CD4-positive, alpha-beta T cell treated with Interleukin-2 at 100 ng/mL for 4 hours (primary cell): Measurements from ENCODE around the gene RNF145.
A peak's percentile ranks its signal among the peaks of the same experiment; 100 is the strongest.

Experiments
- DNase-seq: peaks from one replicate; pipeline ENCODE4 v3.0.0-alpha.2; 2020; ENCODE audit warnings: low spot score

RNF145 gene

DNA sequence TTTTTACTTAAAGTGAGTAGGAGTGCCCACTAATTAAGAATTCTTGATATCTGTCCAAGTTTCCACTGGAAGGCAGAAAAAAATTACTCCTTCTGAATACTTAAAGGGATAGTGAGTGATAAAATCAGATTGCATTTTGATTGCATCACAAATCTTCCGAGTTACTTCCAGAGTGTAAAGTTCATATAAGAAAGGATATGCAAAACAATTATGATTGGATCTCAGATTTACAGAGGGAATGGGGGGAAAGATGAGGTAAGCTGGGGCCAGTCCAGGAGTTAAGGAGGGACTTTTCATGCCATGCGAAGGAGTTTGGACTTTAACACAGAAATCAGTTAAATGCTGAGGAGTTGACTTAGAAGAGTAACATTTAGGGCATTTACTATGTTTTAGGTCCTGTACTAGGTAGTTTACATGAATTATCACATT, 9.3 kb upstream of the RNF145 start:
- DNase-seq: no peak

DNA sequence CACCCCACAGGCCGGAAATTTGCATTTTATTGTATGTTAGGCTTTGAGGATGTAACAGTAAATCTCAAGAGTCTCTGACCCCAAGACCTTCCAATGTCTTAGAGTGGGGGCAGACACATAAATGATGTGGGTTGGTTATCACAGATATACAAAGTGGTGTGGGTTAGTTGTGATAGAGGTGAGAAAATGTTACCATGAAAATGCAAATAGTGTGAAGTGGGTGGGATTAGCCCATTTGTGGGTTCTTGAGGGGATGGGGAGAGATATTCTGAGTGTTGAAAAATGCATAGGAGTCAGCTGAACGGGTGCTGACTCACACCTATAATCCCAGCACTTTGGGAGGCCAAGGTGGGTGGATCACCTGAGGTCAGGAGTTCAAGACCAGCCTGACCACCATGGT, 7.9 kb upstream of the RNF145 start:
- no peak for DNase-seq

DNA sequence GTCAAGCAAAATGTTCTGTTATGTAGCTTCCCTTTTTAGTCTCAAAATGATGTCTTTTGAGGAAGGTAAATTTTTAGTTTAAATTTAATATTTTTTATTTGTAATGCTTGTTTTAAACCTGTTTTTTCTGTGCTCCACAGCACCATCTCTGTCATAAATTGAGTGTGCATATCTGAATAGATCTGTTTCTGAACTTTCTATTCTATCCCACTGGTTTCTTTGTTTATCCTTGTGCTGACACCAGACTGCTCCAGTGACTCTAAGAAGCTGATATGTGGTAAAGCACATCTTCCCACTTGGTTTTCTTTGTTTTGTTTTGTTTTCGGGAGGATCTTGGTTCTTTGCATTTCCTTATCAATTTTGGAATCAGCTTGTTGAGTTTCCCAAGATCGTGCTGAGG, 7.1 kb upstream of the RNF145 start:
- DNase-seq: no peak

DNA sequence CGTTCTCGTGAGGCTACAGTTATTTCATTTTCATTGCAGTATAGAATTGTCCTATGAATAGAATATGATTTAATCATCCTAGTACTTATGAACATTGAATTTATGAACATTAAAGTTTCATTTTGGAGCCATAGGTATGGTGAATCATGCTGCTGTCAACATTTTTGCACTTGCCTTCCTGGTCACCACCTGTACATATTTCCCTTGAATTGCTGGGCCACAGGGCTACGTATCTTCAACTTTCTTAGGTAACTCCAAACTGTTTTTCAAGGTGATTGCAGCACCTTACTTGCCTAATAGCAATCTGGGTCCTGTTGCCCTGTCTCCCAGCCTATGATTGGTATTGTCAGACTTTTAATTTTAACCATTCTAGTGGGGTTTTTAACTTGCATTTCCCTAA, 6.5 kb upstream of the RNF145 start:
- DNase-seq: no peak

DNA sequence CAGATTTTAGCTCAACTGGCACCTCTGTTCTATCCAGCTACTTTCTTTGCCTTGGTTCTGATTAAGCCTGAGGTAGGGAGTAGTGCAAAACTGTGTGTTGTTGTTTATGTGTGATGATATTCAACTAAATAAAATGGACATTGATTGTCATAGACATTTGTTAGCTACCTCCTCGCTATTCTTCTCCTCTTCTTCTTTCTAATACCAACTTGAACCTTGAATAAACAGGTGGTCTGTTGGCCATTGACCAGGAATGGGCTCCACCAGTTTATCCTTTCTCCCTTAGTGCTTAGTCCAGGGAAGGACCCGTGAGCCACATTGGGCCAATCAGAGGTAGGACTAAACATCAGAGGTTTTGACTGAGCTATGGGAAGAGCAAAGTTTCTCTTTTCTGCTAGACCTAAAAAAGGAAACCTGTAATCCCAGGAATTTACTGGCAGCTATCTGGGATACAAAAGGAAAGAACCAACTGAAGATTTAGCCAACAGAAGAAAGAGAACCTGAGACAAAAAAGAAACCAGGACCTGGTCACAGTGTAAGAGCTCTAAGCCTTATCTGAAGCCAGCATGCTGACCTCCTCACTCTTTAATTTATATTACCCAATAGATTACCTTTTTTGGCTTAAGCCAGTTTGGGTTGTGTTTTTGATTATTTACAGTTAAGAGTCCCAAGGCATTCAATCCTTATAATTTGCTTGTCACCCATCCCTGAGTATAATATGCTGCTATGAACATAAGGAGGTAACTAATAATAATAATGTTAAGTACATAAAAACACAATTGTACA, 5.3 kb upstream of the RNF145 start:
- no peak for DNase-seq

DNA sequence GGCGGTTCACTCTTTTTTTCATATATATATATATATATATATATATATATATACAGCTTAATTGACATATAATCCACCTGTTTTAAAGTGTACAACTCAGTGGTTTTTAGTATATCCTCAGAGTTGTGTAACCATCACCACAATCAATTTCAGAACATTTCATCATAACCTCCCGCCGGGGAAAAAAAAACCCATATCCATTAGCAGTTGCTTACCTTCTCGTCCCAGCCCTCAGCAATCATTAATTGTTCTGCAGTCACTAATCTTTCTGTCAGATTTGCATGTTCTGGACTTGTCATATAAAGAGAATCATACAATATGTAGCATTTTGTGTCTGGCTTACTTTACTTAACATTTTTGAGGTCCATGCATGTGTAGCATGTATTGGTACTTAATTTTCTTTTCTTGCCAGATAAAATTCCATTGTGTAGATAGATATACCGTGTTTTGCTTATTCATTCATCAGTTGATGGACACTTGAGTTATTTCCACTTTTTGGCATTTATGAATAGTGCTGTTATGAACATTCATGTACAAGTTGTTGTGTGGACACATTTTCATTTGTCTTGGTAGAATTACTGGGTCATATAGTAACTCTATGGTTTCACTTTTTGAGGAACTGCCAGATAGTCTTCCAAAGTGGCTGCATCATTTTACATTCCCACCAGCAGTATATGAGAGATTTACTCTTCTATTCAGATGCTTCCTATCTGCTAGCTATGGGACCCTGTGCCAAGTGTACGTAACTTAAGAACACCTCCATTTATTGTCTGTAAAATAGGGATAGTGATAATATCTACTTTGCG, 3.5 kb upstream of the RNF145 start:
- DNase-seq: no peak

DNA sequence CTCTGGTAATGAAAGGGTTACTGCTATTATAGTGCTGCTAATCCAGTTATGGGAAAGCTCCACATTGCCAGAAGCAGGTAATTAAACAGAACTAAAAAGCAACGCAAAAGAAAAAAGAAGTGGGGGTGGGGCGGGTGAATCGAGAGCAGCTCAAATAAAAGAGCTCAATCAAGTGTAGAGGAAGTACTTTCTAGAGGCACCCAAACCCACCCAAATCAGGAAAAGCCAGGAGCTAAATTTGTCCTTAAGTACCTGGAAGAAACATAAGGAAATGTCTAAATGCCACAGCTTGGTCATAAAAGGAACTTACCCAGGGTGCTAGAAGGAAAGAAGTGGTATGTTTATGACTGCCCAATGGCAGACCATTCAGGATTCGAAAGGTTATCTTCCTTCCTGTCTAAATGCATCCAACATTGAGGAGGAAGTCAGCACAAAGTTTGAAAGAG, 2.4 kb upstream of the RNF145 start:
- DNase-seq: no peak

DNA sequence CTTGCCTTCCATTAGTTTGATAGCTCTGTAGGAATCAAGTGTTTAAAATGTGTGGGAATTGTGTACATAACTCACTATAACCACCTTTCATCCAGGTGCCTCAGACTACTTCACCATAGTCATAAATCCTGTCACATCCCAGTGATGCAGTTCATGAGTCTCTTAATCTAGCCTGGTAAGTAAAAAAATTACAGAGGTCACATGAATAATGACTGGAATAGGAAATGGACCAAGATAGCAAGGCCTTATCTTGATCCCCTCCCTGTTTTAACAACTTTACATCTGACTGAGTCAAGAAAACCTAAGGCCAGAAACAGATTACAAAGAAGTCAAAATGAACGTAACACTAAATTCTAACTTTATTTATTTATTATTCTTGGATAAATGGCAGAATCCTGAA, 1.5 kb upstream of the RNF145 start:
- DNase-seq: no peak

DNA sequence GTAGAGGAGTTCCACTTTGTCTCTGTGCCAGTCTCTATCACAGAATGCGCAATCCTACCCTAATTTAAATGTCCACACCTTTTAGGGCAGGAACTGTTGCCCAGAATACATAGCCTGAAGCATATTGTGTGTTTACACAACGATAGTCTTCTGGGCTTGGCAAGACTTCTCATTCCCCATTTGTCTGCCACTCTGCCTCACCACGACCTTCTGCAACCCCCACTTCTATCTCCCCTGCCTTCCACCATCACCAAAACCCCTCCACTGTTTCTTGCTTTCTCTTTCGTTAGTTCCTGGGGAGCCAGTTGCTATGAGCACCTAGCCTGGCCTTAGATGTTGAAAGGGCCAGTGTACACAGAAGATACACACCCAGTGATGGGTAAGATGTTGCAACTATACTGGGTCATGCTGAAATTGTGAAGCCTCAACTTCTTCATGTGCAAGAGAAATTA, 883 bp upstream of the RNF145 start:
- no peak for DNase-seq

DNA sequence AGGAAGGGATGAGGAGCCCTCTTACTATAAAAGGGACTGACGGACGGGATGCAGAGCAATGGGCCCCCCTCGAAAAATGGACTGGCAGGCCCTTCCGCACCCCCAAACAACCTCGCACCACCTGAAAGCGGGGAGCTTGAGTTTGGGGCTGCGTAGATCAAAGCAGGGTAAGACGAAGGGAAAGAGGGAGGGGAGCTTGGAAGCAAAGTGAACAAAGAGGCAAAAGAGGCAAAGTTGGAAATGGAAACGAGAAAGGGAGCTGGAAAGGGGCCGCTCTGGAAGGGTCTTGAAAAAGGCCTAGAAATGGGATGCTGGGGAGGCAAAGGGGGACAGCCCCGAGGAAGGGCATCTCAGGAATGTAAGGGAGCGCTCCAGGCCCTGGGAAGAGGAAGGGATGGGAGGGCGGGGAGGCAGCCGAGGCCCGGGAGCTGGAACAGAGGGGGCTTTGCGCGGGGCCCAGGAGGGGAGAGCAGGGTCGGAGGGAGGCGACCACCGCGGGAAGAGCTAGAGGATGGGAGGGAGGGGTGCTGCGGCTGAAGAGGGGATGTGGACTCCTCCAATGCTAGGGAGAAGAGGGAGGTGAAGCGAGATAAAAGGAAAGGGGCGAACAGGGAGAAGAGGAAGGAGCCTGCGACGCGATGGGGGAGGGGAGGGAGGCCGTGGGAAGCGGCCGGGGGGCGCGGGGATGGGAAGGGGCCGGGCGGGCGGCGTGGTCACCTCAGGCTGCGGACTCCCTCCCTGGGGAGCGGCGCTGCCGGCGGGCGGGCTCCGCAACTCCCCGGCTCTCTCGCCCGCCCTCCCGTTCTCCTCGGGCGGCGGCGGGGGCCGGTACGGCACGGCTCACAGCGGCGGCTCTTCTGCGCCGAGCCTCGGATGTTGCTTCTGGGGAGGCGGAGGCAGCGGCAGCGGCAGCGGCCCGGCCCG, 577 bp downstream of the RNF145 start:
- DNase-seq: no peak

DNA sequence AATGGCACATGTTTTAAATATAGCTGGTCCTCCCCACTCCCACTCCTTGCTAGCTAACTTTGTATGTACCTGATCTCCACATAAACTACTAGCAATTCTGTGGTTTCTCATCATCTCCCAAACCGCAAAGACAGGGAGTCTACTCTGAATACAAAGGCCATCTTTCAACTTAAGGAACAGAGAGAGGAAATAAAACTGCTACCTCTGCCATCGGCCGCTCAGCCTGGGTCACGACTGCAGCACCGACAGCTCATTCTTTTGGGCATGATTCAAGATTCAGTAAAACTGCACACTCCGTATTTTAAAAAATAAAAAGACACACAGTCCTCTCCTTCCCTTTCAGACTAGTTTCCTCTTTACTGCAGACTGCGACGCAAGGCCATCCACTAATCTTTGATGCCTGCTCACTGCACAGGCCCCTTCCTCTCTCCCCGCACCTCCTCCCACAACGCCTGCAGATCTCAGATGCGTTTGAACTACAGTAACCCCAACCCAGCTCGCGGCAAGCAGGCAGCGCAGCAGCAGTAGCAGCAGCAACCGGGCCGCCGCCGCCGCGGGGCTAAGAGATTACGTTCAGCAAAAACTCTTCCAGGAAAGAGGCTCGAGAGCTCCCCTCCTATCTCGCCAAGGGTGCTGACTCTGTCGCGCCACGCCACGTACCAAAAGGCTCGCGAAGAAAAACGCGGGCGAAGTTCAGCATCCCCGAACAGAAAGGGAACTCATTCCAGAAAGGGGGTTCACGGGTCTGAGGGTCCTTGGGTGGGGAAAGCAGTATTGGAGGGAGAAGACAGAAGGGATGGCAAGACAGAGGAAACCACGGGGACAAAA, 1.5 kb downstream of the RNF145 start:
- peak; percentile 82 for DNase-seq

DNA sequence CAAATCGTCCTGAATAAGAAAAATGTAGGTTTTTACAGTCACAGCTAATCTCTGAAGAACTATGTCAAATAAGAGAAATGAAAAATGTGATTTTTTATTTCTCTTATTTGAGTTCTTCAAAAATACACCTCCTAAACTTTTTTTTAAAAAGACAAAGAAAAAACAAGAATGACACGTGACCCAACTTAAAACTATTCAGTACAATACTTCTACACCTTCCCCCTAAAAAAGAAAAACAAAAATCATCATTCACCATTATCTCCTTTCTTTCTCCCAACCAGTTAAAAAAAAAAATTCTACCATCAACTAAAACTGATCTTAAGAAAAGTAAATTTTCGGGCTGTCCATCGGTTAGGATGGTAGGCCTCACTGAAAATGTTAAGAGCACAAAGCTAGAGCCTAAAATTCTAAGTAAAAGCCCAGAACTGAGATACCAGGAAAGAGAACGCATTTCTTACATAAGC, 2.1 kb downstream of the RNF145 start:
- no peak for DNase-seq

DNA sequence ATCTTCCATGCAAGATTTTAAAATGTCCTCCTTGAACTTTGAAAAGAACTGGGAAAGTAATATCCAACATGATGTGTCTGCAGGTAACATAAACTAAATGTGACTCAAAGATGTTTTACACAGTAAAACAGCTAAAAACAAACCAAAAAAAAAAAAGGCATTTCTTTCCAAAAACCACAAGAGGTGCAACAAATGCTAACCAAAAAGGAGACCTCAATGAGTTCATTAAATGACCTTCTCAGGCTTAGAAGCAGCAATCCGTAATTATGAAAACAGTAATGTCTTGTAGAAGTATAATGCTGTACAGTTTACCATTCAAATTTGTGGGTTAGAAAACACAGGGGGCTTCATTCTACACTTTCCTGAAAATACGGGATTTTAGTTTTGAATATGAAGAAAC, 2.5 kb downstream of the RNF145 start:
- DNase-seq: no peak

DNA sequence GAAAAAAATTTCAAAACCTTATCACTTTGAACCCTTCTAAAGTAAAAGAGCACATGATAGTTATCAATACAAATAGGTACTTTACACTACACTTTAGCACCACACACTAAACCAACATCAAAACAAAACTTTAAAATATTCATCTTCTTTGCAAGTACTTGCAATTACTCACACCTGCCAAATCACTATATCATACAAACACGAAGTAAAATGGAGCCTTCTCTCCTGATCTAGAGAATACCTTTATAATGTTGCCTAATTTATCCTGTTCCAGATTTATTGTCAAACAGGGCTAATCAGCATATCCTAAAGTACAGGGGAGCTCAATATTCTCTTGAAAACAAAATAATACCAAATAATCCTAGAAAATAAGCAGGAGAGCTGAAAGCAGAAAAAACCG, 3.0 kb downstream of the RNF145 start:
- peak; percentile 23 for DNase-seq

DNA sequence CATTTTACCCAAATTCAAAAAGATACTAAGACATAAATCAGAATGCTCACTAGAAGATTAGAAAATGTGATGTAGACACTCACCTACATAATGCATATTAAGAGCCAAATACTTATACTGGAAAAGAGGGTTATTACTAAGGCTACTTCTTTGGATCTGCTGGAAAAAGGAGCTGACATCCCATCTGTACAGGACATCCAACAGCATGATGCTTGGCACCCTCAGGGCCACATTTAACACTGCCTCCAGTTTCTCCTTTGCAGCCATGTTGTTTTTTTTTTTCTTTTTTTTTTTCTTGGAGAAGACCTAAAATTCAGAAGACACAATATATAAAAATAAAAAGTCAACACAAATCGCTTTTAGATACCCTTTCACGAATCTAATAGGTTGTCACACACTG, 6.0 kb downstream of the RNF145 start:
- no peak for DNase-seq

DNA sequence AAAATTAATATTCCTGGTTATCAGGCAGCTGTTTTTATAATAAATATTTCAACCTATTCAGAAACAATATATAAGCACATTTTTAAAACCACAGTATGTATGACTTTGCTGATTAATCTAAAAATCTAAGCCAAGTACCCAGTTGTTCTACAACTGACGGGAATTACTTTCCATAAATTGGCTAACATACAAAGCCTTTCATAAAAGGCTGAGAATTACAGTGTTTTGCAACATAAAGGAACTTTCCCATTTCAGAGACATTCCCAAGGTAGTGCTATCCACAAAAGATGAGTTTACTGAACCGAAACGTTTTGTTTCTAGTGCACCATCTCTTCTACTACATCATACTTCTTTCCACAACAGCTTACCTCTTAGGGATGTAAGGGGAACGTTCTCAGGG, 7.2 kb downstream of the RNF145 start:
- no peak for DNase-seq

DNA sequence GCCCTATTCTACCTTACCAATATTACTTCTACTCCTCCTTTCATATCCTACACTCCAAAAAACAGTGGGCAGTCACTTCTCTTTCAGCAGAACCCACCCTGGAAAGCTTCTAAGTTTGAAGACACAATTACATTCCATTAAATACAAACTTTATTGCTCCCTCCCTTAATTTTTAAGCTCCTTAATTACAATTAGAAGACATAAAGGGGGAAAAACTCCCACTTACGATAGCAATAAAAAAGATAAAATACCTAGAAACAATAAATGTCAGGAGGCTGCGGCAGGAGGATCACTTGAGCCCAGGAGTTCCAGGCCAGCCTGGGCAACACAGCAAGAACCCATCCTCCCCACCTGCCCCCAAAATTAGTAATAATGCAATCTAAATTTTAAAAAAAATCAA, 9.6 kb downstream of the RNF145 start:
- no peak for DNase-seq

DNA sequence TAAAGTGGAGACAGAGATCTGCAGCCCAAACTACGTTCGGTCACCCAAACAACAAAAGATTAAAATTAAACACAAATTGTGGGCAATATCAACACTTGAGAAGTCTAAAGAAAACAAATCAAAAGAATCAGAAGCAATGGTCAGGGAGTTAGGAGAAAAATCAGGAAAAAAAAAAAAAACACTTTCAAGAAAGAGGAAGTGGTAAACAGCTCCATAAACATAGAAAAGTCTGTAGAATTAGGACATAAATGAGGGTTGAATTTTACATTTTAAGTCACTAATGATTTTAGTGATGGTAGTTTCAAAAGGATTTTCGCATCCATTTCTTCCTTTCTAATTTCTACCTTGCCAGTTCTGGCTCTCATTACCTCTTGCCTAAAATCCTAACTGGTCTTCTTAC, 10.1 kb downstream of the RNF145 start:
- DNase-seq: no peak

DNA sequence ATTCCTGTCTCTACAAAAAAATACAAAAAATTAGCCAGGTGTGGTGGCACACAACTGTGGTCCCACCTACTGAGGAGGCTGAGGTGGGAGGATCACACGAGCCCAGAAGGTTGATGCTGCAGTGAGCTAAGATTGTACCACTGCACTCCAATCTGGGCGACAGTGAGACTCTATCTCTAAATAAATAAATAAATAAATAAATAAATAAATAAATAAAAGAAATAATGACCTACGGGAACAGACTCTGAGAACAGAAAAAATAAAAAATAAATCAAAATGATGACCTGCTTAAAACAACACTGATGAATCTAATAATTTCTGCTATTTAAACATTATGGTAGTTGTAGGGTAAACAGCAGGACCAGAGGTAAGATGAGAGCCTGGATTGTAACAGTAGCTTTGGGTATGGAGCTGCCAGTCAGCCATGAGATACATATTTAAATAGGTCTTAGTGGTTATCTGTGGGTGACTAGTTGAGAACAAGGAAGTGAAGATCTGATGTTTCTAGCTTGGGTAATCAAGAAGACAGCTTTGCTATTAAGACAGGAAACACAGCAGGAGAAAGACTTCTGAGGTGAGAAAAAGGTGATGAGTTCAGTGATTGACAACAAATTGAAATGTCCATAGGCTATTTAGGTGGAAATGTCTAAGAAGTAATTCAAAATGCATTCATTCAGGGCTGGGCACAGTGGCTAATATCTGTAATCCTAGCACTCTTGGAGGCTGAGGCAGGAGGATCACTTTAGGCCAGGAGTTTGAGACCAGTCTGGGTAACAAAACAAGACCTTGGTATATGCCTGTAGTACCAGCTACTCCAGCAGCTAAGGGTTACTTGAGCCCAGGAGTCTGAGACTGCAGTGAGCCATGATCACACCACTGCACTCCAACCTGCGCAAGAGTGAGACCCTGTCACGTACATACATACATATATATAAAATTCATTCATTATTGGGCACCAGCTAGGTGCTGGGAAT, 11.0 kb downstream of the RNF145 start:
- peak; percentile 47 for DNase-seq

DNA sequence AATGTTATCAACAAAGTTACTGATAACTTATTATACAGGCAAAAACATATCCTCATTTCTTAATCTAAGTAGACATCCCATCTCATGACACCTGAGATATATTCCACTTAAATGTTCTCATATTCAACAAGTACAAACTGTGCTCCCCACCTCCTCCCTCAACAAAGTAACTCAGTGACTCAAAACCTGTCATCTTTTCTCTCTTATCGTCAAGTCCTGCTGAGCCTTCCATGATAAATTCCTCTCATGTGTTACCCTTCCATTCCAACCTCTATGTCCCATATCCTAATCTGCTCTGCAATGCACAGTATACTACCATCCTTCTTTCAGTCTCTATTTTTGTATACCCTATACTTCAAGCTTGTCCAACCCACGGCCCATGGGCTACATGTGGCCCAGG, 13.6 kb downstream of the RNF145 start:
- no peak for DNase-seq
